SK-N-SH treated with all-trans-retinoic acid at 6 μM for 48 hours (cell line): ENCODE results near the gene SYNGR3.

Source experiments
- BACH2 ChIP-seq: fragments of 250-450 bp; sonication (Bioruptor Pico); IDR thresholded peaks from 2 replicates; pipeline ENCODE4 v1.9.0; 2021; ENCODE audit warnings: mild to moderate bottlenecking, borderline replicate concordance
- ESRRG ChIP-seq: fragments of 250-450 bp; sonication (Bioruptor Pico); IDR thresholded peaks from 2 replicates; pipeline ENCODE4 v1.6.1; 2021; ENCODE audit warnings: mild to moderate bottlenecking
- SNAI2 ChIP-seq: fragments of 250-450 bp; sonication (Bioruptor Pico); IDR thresholded peaks from 2 replicates; pipeline ENCODE4 v1.5.0; 2020; ENCODE audit warnings: mild to moderate bottlenecking, moderate library complexity
- ZNF70 ChIP-seq: fragments of 450-650 bp; formaldehyde crosslinking; IDR thresholded peaks from 2 replicates; pipeline ENCODE4 v1.5.0; 2020; ENCODE audit warnings: mild to moderate bottlenecking, moderate library complexity
- TF ChIP-seq, protein P1 (sequence below): fragments of 250-450 bp; sonication (Bioruptor Pico); IDR thresholded peaks from 2 replicates; pipeline ENCODE4 v1.8.0; 2021; ENCODE audit warnings: low read depth, mild to moderate bottlenecking, moderate library complexity, borderline replicate concordance
- TF ChIP-seq, protein P2 (sequence below): fragments of 250-450 bp; sonication (Bioruptor Pico); IDR thresholded peaks from 2 replicates; pipeline ENCODE4 v1.8.0; 2020; ENCODE audit warnings: mild to moderate bottlenecking, moderate library complexity, borderline replicate concordance
- TF ChIP-seq, protein P3 (sequence below): fragments of 250-450 bp; sonication (Bioruptor Pico); IDR thresholded peaks from 2 replicates; pipeline ENCODE4 v1.5.0; 2020; ENCODE audit warnings: mild to moderate bottlenecking, moderate library complexity

DNA sequence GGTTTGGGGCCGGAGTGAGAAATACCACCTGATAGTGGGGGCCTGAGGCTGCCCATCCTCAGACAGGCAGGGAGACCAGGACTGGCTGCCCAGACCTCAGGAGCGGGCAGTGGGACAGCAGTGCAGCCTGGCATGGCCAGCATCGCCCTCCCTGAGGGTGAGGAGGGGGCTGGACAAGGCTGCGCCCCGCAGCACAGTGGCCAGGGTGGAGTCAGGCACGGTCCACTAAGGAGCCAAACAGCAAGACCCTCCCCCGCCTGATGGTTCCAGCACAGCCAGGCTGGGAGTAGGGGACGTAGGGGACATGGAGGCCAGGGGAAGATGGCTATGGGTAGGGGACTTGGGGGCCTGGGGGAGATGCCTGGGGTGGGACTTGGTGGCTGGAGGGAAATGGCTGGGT is 16.5 kb downstream of the SYNGR3 start:
- no peak for TF ChIP-seq SNAI2 (CRISPR knock-in tag)
- TF ChIP-seq, protein P1, sequence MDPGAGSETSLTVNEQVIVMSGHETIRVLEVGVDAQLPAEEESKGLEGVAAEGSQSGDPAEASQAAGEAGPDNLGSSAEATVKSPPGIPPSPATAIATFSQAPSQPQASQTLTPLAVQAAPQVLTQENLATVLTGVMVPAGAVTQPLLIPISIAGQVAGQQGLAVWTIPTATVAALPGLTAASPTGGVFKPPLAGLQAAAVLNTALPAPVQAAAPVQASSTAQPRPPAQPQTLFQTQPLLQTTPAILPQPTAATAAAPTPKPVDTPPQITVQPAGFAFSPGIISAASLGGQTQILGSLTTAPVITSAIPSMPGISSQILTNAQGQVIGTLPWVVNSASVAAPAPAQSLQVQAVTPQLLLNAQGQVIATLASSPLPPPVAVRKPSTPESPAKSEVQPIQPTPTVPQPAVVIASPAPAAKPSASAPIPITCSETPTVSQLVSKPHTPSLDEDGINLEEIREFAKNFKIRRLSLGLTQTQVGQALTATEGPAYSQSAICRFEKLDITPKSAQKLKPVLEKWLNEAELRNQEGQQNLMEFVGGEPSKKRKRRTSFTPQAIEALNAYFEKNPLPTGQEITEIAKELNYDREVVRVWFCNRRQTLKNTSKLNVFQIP (CRISPR knock-in tag): no peak
- TF ChIP-seq, protein P2, sequence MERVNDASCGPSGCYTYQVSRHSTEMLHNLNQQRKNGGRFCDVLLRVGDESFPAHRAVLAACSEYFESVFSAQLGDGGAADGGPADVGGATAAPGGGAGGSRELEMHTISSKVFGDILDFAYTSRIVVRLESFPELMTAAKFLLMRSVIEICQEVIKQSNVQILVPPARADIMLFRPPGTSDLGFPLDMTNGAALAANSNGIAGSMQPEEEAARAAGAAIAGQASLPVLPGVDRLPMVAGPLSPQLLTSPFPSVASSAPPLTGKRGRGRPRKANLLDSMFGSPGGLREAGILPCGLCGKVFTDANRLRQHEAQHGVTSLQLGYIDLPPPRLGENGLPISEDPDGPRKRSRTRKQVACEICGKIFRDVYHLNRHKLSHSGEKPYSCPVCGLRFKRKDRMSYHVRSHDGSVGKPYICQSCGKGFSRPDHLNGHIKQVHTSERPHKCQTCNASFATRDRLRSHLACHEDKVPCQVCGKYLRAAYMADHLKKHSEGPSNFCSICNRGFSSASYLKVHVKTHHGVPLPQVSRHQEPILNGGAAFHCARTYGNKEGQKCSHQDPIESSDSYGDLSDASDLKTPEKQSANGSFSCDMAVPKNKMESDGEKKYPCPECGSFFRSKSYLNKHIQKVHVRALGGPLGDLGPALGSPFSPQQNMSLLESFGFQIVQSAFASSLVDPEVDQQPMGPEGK: no peak
- TF ChIP-seq, protein P3, sequence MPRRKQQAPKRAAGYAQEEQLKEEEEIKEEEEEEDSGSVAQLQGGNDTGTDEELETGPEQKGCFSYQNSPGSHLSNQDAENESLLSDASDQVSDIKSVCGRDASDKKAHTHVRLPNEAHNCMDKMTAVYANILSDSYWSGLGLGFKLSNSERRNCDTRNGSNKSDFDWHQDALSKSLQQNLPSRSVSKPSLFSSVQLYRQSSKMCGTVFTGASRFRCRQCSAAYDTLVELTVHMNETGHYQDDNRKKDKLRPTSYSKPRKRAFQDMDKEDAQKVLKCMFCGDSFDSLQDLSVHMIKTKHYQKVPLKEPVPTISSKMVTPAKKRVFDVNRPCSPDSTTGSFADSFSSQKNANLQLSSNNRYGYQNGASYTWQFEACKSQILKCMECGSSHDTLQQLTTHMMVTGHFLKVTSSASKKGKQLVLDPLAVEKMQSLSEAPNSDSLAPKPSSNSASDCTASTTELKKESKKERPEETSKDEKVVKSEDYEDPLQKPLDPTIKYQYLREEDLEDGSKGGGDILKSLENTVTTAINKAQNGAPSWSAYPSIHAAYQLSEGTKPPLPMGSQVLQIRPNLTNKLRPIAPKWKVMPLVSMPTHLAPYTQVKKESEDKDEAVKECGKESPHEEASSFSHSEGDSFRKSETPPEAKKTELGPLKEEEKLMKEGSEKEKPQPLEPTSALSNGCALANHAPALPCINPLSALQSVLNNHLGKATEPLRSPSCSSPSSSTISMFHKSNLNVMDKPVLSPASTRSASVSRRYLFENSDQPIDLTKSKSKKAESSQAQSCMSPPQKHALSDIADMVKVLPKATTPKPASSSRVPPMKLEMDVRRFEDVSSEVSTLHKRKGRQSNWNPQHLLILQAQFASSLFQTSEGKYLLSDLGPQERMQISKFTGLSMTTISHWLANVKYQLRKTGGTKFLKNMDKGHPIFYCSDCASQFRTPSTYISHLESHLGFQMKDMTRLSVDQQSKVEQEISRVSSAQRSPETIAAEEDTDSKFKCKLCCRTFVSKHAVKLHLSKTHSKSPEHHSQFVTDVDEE (CRISPR knock-in tag): no peak
- TF ChIP-seq BACH2 (CRISPR knock-in tag): no peak
- no peak for TF ChIP-seq ZNF70 (CRISPR knock-in tag)
- no peak for TF ChIP-seq ESRRG (CRISPR knock-in tag)
